Loucy (cell line): ENCODE results near the gene ABLIM2.

Experiments
- H2AFZ ChIP-seq: fragments of 200-600 bp; sonication (generic); 2 replicates; pipeline ENCODE4 v1.6.0; 2016; ENCODE audit warnings: antibody characterized with exemption, mild to moderate bottlenecking, low read length, moderate library complexity
- H3F3A ChIP-seq: fragments of 200-600 bp; 2 replicates; pipeline ENCODE4 v1.6.0; 2016; ENCODE audit warnings: antibody characterized with exemption, low read depth, mild to moderate bottlenecking
- H3K27me3 ChIP-seq: fragments of 200-600 bp; sonication (generic); 2 replicates; pipeline ENCODE4 v1.6.1; 2014; ENCODE audit warnings: low read length, mild to moderate bottlenecking; ENCODE audit not compliant: insufficient read depth, poor library complexity, severe bottlenecking
- H3K36me3 ChIP-seq: fragments of 200-600 bp; sonication (generic); 2 replicates; pipeline ENCODE4 v1.6.1; 2016; ENCODE audit warnings: low read length; ENCODE audit not compliant: insufficient read depth
- H3K4me1 ChIP-seq: fragments of 200-600 bp; sonication (generic); 2 replicates; pipeline ENCODE4 v1.5.1; 2014; ENCODE audit warnings: low read length, mild to moderate bottlenecking; ENCODE audit not compliant: insufficient read depth, poor library complexity, severe bottlenecking
- H3K4me2 ChIP-seq: fragments of 200-600 bp; sonication (generic); 2 replicates; pipeline ENCODE4 v1.6.0; 2014; ENCODE audit warnings: antibody characterized with exemption, low read length, low read depth, mild to moderate bottlenecking; ENCODE audit not compliant: poor library complexity, severe bottlenecking
- H3K4me3 ChIP-seq: fragments of 200-600 bp; sonication (generic); 2 replicates; pipeline ENCODE4 v1.5.1; 2014; ENCODE audit warnings: low read length, mild to moderate bottlenecking, mixed read lengths; ENCODE audit not compliant: poor library complexity, severe bottlenecking
- H3K79me2 ChIP-seq: fragments of 200-600 bp; sonication (generic); 2 replicates; pipeline ENCODE4 v1.6.1; 2014; ENCODE audit warnings: low read length; ENCODE audit not compliant: insufficient read depth
- H3K9ac ChIP-seq: fragments of 200-600 bp; sonication (generic); 2 replicates; pipeline ENCODE4 v1.6.0; 2014; ENCODE audit warnings: mild to moderate bottlenecking, low read depth, low read length, moderate library complexity; ENCODE audit not compliant: poor library complexity, severe bottlenecking
- H3K9me2 ChIP-seq: fragments of 200-600 bp; sonication (generic); replicated peaks from 2 replicates; pipeline ENCODE4 v1.6.1; 2016; ENCODE audit warnings: low read depth, low read length, mixed read lengths
- H3K9me3 ChIP-seq: fragments of 200-600 bp; sonication (generic); 2 replicates; pipeline ENCODE4 v1.6.1; 2014; ENCODE audit warnings: mild to moderate bottlenecking, antibody characterized with exemption, low read length, low read depth; ENCODE audit not compliant: insufficient read depth
- H4K20me1 ChIP-seq: fragments of 200-600 bp; sonication (generic); 2 replicates; pipeline ENCODE4 v1.6.0; 2014; ENCODE audit warnings: antibody characterized with exemption, low read length, mild to moderate bottlenecking; ENCODE audit not compliant: insufficient read depth, poor library complexity, severe bottlenecking
- EZH2phosphoT487 ChIP-seq: fragments of 200-600 bp; IDR thresholded peaks from 2 replicates; pipeline ENCODE4 v1.6.1; 2018; ENCODE audit warnings: antibody characterized with exemption, mild to moderate bottlenecking, moderate library complexity, borderline replicate concordance
- TF ChIP-seq, protein P1 (sequence below): fragments of 200-600 bp; sonication (generic); conservative IDR thresholded peaks from 2 replicates; pipeline ENCODE4 v1.5.1; 2014; ENCODE audit warnings: mild to moderate bottlenecking, antibody characterized with exemption, low read length

Gene ABLIM2

DNA sequence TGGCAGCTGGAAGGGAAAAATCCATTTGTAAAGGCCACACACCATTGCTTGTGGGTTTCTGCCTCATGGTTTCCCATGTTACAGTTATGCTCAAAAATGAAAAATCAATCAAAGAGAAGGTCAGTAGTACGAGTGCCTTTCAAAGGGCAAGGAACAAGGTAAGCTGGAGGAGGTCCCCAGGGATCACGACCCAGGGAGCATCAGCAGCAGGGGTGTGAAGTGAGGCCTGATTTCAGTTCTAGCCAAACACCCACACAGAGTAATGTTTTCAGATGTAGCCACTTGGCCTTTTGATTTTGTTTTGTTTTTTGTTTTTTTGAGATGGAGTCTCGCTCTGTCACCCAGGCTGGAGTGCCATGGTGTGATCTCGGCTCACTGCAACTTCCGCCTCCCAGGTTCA, 149.5 kb downstream of the ABLIM2 start:
- no peak overlapping the region for H3K4me3 ChIP-seq
- H3K9me2 ChIP-seq: no peaks in the 10 kb centered on the region
- H3K27me3 ChIP-seq: no peaks in the 10 kb centered on the region
- H3F3A ChIP-seq: no peaks in the 10 kb centered on the region
- H3K9me3 ChIP-seq: peaks cover 8% of the 10 kb centered on the region; the same call in 1 of the 2 replicates
- no peaks in the 10 kb centered on the region for H3K4me1 ChIP-seq
- no peaks in the 10 kb centered on the region for H3K79me2 ChIP-seq
- H3K36me3 ChIP-seq: no peaks in the 10 kb centered on the region
- H3K4me2 ChIP-seq: no peak overlapping the region
- no peak overlapping the region for H2AFZ ChIP-seq
- H3K9ac ChIP-seq: no peak overlapping the region
- H4K20me1 ChIP-seq: no peaks in the 10 kb centered on the region
- TF ChIP-seq EZH2phosphoT487: no peak
- TF ChIP-seq, protein P1, sequence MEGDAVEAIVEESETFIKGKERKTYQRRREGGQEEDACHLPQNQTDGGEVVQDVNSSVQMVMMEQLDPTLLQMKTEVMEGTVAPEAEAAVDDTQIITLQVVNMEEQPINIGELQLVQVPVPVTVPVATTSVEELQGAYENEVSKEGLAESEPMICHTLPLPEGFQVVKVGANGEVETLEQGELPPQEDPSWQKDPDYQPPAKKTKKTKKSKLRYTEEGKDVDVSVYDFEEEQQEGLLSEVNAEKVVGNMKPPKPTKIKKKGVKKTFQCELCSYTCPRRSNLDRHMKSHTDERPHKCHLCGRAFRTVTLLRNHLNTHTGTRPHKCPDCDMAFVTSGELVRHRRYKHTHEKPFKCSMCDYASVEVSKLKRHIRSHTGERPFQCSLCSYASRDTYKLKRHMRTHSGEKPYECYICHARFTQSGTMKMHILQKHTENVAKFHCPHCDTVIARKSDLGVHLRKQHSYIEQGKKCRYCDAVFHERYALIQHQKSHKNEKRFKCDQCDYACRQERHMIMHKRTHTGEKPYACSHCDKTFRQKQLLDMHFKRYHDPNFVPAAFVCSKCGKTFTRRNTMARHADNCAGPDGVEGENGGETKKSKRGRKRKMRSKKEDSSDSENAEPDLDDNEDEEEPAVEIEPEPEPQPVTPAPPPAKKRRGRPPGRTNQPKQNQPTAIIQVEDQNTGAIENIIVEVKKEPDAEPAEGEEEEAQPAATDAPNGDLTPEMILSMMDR: no peak

DNA sequence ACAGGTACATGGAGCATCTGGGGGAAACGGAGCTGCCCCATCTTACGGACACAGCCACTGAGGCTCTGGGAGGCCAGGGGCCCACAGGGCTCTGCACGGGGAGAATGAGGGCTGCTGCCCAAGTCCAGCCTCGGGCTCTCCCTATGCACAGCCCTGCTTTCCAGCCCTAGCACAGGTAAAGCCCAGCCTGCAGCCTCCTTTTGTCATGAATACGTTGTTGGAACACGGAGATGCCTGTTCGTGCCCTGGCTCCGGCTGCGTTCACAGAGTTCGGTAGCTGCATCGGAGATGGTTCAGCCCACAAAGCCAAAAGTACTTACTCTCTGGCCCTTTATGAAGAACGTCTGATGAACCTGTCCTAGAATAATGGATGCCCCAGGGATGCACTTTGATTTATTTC, 150.2 kb downstream of the ABLIM2 start:
- Histone ChIP-seq H3K36me3 (no peaks in the 10 kb centered on the region), H3K9me2 (no peaks in the 10 kb centered on the region), H2AFZ (no peak overlapping the region), H3K9me3 (peaks cover 8% of the 10 kb centered on the region; the same call in 1 of the 2 replicates), H3K27me3 (no peaks in the 10 kb centered on the region), H3K9ac (no peak overlapping the region), H3K4me3 (no peak overlapping the region), H3K79me2 (no peaks in the 10 kb centered on the region), H4K20me1 (no peaks in the 10 kb centered on the region), H3K4me2 (no peak overlapping the region), H3F3A (no peaks in the 10 kb centered on the region), H3K4me1 (no peaks in the 10 kb centered on the region)
- no peak for TF ChIP-seq EZH2phosphoT487
- TF ChIP-seq, protein P1: no peak

DNA sequence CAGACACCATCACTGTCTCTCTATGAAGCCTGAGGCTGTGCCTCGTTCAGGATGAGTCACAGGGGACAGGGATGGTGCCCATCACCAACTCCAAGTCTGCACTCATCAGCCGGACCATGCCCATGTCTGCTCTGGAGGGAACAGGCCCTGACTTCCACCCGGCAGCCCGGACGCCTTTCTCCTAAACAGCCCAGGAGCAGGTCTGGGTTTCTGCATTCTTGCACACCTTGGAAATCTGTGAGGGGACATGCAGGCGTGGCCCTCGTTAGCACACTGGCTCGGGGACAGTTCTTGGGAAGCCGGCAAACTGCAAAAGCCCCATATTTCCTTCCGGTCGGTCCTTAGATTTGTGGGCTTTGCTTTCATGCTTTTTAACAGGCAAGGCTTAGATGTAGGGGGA, 151.0 kb downstream of the ABLIM2 start:
- TF ChIP-seq, protein P1: no peak
- no peak for TF ChIP-seq EZH2phosphoT487
- no peaks in the 10 kb centered on the region for H3K27me3 ChIP-seq
- no peaks in the 10 kb centered on the region for H4K20me1 ChIP-seq

More for the DNA sequence above, 151.0 kb downstream of the ABLIM2 start:
- H2AFZ ChIP-seq: no peak overlapping the region
- H3K9me2 ChIP-seq: no peaks in the 10 kb centered on the region
- no peaks in the 10 kb centered on the region for H3K36me3 ChIP-seq
- no peak overlapping the region for H3K4me3 ChIP-seq
- no peaks in the 10 kb centered on the region for H3K4me1 ChIP-seq
- no peak overlapping the region for H3K9ac ChIP-seq
- peaks cover 8% of the 10 kb centered on the region; the same call in 1 of the 2 replicates for H3K9me3 ChIP-seq
- H3K4me2 ChIP-seq: no peak overlapping the region
- H3F3A ChIP-seq: no peaks in the 10 kb centered on the region
- no peaks in the 10 kb centered on the region for H3K79me2 ChIP-seq
